Endothelial cell of umbilical vein (primary cell): ENCODE results near the gene ADCYAP1R1. TPM values are rescaled to one million over a fixed set of nuclear protein-coding genes. Genes with fewer than 3 reads are reported as not detected.

Experiments used
- BruUV-seq: library from RNA; stranded (reverse); fragments of 400-500 nt; replicated peaks from 2 replicates; lab custom pipeline; 2021; lab: Mats Ljungman, UMichigan
- CTCF ChIA-PET: fragments of 300-600, 350-600 bp; sonication (Branson Sonifier 250); formaldehyde crosslinking; loops from one replicate; lab custom pipeline; 2021; ENCODE audit warnings: antibody characterized with exemption, inconsistent platforms; lab: Charles Lee
- POLR2A ChIA-PET: fragments of 300-600, 350-600 bp; sonication (Branson Sonifier 250); formaldehyde crosslinking; loops from one replicate; lab custom pipeline; 2021; ENCODE audit warnings: antibody characterized with exemption, inconsistent platforms; lab: Charles Lee
- DNase-seq: peaks from one replicate; pipeline ENCODE4 v3.0.0-alpha.2; 2011; ENCODE audit warnings: low read depth, low spot score
- FAIRE-seq: peaks from 2 replicates; lab custom pipeline; 2011; peaks lifted over from hg19 to GRCh38; lab: Jason Lieb, UNC
- H2AFZ ChIP-seq: 2 replicates; pipeline ENCODE4 v1.6.0; 2012; ENCODE audit warnings: low read depth, low read length, control low read depth, inconsistent platforms
- H3K27ac ChIP-seq: 2 replicates; pipeline ENCODE4 v1.5.1; 2011; ENCODE audit warnings: low read depth, mild to moderate bottlenecking, control low read depth, low read length, moderate library complexity; ENCODE audit not compliant: insufficient read depth
- H3K27me3 ChIP-seq, 2 experiments: 2 replicates each; pipeline versions ENCODE4 v1.6.0 to v1.6.1; 2011; ENCODE audit warnings: low read length in 2 of 2, mixed read lengths in 1 of 2; ENCODE audit not compliant: control insufficient read depth in 2 of 2, insufficient read depth in 2 of 2
- H3K36me3 ChIP-seq, 2 experiments: 2 replicates in 1 of 2; 3 replicates in 1 of 2; pipeline ENCODE4 v1.5.1; 2011; ENCODE audit warnings: low read length in 2 of 2, mild to moderate bottlenecking in 1 of 2, moderate library complexity in 1 of 2; ENCODE audit not compliant: control insufficient read depth in 2 of 2, insufficient read depth in 2 of 2; ENCODE audit errors: extremely low read depth in 1 of 2
- H3K4me1 ChIP-seq: 3 replicates; pipeline ENCODE4 v1.5.1; 2011; ENCODE audit warnings: mild to moderate bottlenecking, low read length; ENCODE audit not compliant: control insufficient read depth, insufficient read depth; ENCODE audit errors: extremely low read depth
- H3K4me2 ChIP-seq: 2 replicates; pipeline ENCODE4 v1.6.1; 2011; ENCODE audit warnings: low read length, control low read depth, mixed read lengths; ENCODE audit not compliant: insufficient read depth
- H3K4me3 ChIP-seq, 3 experiments: fragments of 200-600 bp in 1 of 3; sonication (generic), shearing (Covaris generic) in 1 of 3; replicated peaks in 1 of 3; 2 replicates each; pipeline ENCODE4 v1.5.1; 2011 to 2016; ENCODE audit warnings: control low read depth in 3 of 3, low read length in 3 of 3, mild to moderate bottlenecking in 2 of 3, inconsistent platforms in 1 of 3, low read depth in 1 of 3, moderate library complexity in 1 of 3; ENCODE audit not compliant: insufficient read depth in 1 of 3
- H3K79me2 ChIP-seq: 2 replicates; pipeline ENCODE4 v1.6.0; 2012; ENCODE audit warnings: low read length, inconsistent platforms; ENCODE audit not compliant: control insufficient read depth, insufficient read depth
- H3K9ac ChIP-seq: replicated peaks from 2 replicates; pipeline ENCODE3; 2011; ENCODE audit warnings: low read length, control low read depth; ENCODE audit not compliant: insufficient read depth; ENCODE audit errors: extremely low read depth
- H3K9me1 ChIP-seq: replicated peaks from 3 replicates; pipeline ENCODE4 v1.6.0; 2011; ENCODE audit warnings: mild to moderate bottlenecking, low read length; ENCODE audit not compliant: control insufficient read depth, insufficient read depth; ENCODE audit errors: extremely low read depth
- H3K9me3 ChIP-seq: replicated peaks from 2 replicates; pipeline ENCODE4 v1.5.1; 2012; ENCODE audit warnings: low read length, inconsistent platforms; ENCODE audit not compliant: control insufficient read depth, insufficient read depth
- H4K20me1 ChIP-seq: replicated peaks from 2 replicates; pipeline ENCODE3; 2011; ENCODE audit warnings: mild to moderate bottlenecking, low read length; ENCODE audit not compliant: control insufficient read depth, insufficient read depth; ENCODE audit errors: extremely low read depth
- GATA2 ChIP-seq: IDR thresholded peaks from 2 replicates; pipeline ENCODE4 v1.7.0; 2011; ENCODE audit warnings: low read depth, mild to moderate bottlenecking, moderate library complexity, mixed read lengths, low read length; ENCODE audit not compliant: insufficient read length, insufficient read depth
- POLR2A ChIP-seq: IDR thresholded peaks from 2 replicates; pipeline ENCODE4 v1.6.1; 2012; ENCODE audit warnings: low read depth, mild to moderate bottlenecking, control low read depth, low read length
- POLR2AphosphoS5 ChIP-seq: IDR thresholded peaks from 2 replicates; pipeline ENCODE4 v1.6.1; 2012; ENCODE audit warnings: low read depth, mild to moderate bottlenecking, control low read depth, low read length, moderate library complexity; ENCODE audit not compliant: insufficient read depth
- dilution Hi-C: fragments of 300-500 bp; cut with MboI; formaldehyde crosslinking; loops from one replicate; pipeline ENCODE4 v1.15.0; 2019; ENCODE audit warnings: low sequenced_read_pairs; ENCODE audit not compliant: extremely low pct_ligation_motif_present
- intact Hi-C: fragments of 100-400 bp; cut with micrococcal nuclease; formaldehyde crosslinking; loops from one replicate; pipeline ENCODE4 v1.10.0; 2022
- polyA plus RNA-seq, 4 experiments: library from polyadenylated mRNA; depleted of rRNA in 3 of 4; stranded (reverse) in 3 of 4; unstranded in 1 of 4; fragments of >200 nt; gene quantifications; 2 replicates each; pipeline versions ENCODE4 v1.2.1 to v1.2.3, GENCODE V29; 2011 to 2012; ENCODE audit warnings: missing spikeins in 1 of 4
- small RNA-seq: library from RNA; depleted of rRNA; stranded (forward); fragments of <200 nt; gene quantifications from one replicate; pipeline ENCODE3, GENCODE V24; 2012; ENCODE audit warnings: low replicate concordance, low read depth; ENCODE audit not compliant: insufficient read depth, insufficient read length
- total RNA-seq: library from RNA; stranded (reverse); gene quantifications from 2 replicates; pipeline ENCODE4 v1.2.3, GENCODE V29; 2021
- TF ChIP-seq, protein P1 (sequence below), 2 donors: IDR thresholded peaks; 1 replicate in 1 of 2; 2 replicates in 1 of 2; pipeline ENCODE4 v1.5.1; 2011; ENCODE audit warnings: low read length in 2 of 2, mild to moderate bottlenecking in 2 of 2, moderate library complexity in 2 of 2, control low read depth in 1 of 2, inconsistent platforms in 1 of 2, low read depth in 1 of 2; ENCODE audit not compliant: insufficient read depth in 1 of 2; ENCODE audit errors: extremely low read depth in 1 of 2

The ADCYAP1R1 gene
- total and polyA plus RNA-seq, 2 donors (not counting 3 experiments of a cell fraction or from before 2014, with no cell fraction given): 0.04 TPM; not detected in 1

DNA sequence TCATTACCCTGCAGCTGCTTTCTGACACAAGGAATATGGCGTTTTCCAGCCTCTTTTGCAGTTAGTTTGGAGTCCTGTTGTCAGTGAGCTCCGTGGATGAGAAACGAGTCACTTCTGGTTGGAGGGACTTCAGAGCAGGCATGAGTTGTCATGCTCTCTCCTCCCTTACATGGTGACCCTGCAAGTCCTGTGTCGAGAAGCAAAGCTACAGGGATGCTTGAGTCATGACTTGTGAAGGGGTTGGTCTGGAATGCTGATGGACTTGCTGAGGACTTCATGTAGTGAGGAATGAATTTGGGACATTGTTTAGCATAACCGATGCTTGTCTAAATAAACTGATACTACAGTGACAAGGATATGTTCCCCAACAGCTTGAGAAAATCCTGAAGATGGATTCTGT, 108.8 kb downstream of the ADCYAP1R1 start:
- no peaks in the 10 kb centered on the region for H4K20me1 ChIP-seq
- FAIRE-seq: no peak
- ChIA-PET CTCF (interaction anchor here (1.3 kb wide), 1 partner anchor 26 kb away, joined by 3 read pairs; no protein-coding TSS in a partner anchor), POLR2A (no interaction called here)
- H3K9me1 ChIP-seq: no peaks in the 10 kb centered on the region
- intact Hi-C loops: no loop called here
- H3K4me1 ChIP-seq: no peaks in the 10 kb centered on the region
- no peaks in the 10 kb centered on the region for H3K9me3 ChIP-seq
- no peak overlapping the region for H3K27ac ChIP-seq
- no peak for DNase-seq
- H3K79me2 ChIP-seq: no peaks in the 10 kb centered on the region
- TF ChIP-seq POLR2A: no peak
- TF ChIP-seq POLR2AphosphoS5: no peak
- TF ChIP-seq, protein P1, sequence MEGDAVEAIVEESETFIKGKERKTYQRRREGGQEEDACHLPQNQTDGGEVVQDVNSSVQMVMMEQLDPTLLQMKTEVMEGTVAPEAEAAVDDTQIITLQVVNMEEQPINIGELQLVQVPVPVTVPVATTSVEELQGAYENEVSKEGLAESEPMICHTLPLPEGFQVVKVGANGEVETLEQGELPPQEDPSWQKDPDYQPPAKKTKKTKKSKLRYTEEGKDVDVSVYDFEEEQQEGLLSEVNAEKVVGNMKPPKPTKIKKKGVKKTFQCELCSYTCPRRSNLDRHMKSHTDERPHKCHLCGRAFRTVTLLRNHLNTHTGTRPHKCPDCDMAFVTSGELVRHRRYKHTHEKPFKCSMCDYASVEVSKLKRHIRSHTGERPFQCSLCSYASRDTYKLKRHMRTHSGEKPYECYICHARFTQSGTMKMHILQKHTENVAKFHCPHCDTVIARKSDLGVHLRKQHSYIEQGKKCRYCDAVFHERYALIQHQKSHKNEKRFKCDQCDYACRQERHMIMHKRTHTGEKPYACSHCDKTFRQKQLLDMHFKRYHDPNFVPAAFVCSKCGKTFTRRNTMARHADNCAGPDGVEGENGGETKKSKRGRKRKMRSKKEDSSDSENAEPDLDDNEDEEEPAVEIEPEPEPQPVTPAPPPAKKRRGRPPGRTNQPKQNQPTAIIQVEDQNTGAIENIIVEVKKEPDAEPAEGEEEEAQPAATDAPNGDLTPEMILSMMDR (IDR thresholded peaks at IDR 0.05; ENCODE audit: extremely low read depth in 1 of 2, insufficient read depth in 1 of 2, low read depth in 1 of 2, low read length in 2 of 2): no peak
- no peak for TF ChIP-seq GATA2
- H3K9ac ChIP-seq: no peak overlapping the region
- H3K36me3 ChIP-seq: no peaks in the 10 kb centered on the region
- H3K27me3 ChIP-seq: peaks cover 0 to 1% of the 10 kb centered on the region in 2 experiments
- H2AFZ ChIP-seq: no peak overlapping the region
- no TSS peak for BruUV-seq
- dilution Hi-C loops: no loop called here
- H3K4me2 ChIP-seq: no peak overlapping the region
- H3K4me3 ChIP-seq: no peak overlapping the region

Small RNA genes lying within 50 kb of the gene (small RNA-seq; reads per million reads assigned to genes)
- not detected for gene AC006466.1

Other genes starting within 250 kb of the ADCYAP1R1 start
- gene AQP1, start 140.5 kb upstream of the ADCYAP1R1 start, total RNA-seq: 11.6 and 15.9 TPM in 2 replicates
- gene AQP1, start 140.5 kb upstream of the ADCYAP1R1 start, polyA plus RNA-seq: 10.5 and 11.7 TPM in 2 replicates
- not detected in 2 replicates for gene GHRHR, start 88.4 kb upstream of the ADCYAP1R1 start, total RNA-seq
- gene GHRHR, start 88.4 kb upstream of the ADCYAP1R1 start, polyA plus RNA-seq: not detected in 2 replicates